Smooth muscle cell (in vitro differentiated cells): ENCODE data around the gene CD22. TPM values are rescaled to one million over a fixed set of nuclear protein-coding genes. Genes with fewer than 3 reads are reported as not detected.

Experiments used
- DNase-seq: peaks from one replicate; lab custom pipeline; 2025; ENCODE audit not compliant: unreplicated experiment; lab: John Stamatoyannopoulos, UW
- H2AFZ ChIP-seq: fragments of 200-600 bp; sonication (generic); 2 replicates; pipeline ENCODE4 v1.6.0; 2016; ENCODE audit warnings: antibody characterized with exemption, low read depth, mild to moderate bottlenecking
- H3F3A ChIP-seq: fragments of 200-600 bp; sonication (generic); 2 replicates; pipeline ENCODE4 v1.6.0; 2017; ENCODE audit warnings: antibody characterized with exemption, low read depth
- H3K27ac ChIP-seq: fragments of 200-600 bp; sonication (generic); 2 replicates; pipeline ENCODE4 v1.5.1; 2016; ENCODE audit warnings: low read depth, mild to moderate bottlenecking
- H3K27me3 ChIP-seq: fragments of 200-600 bp; sonication (generic); 2 replicates; pipeline ENCODE4 v1.6.1; 2016; ENCODE audit warnings: low read depth, mild to moderate bottlenecking
- H3K36me3 ChIP-seq: fragments of 200-600 bp; sonication (generic); 2 replicates; pipeline ENCODE4 v1.5.1; 2016; ENCODE audit warnings: low read depth
- H3K4me1 ChIP-seq: fragments of 200-600 bp; sonication (generic); 2 replicates; pipeline ENCODE4 v1.5.1; 2016; ENCODE audit warnings: low read depth
- H3K4me2 ChIP-seq: fragments of 200-600 bp; sonication (generic); 2 replicates; pipeline ENCODE4 v1.6.0; 2016; ENCODE audit warnings: mild to moderate bottlenecking
- H3K4me3 ChIP-seq: fragments of 200-600 bp; sonication (generic); 2 replicates; pipeline ENCODE4 v1.5.1; 2016; ENCODE audit warnings: mild to moderate bottlenecking
- H3K79me2 ChIP-seq: fragments of 200-600 bp; sonication (generic); 2 replicates; pipeline ENCODE4 v1.6.0; 2016; ENCODE audit warnings: low read depth, mild to moderate bottlenecking
- H3K9ac ChIP-seq: fragments of 200-600 bp; sonication (generic); 2 replicates; pipeline ENCODE4 v1.6.0; 2016; ENCODE audit warnings: low read depth
- H3K9me3 ChIP-seq: fragments of 200-600 bp; sonication (generic); replicated peaks from 2 replicates; pipeline ENCODE4 v1.5.1; 2016; ENCODE audit warnings: low read depth
- H4K20me1 ChIP-seq: fragments of 200-600 bp; sonication (generic); 2 replicates; pipeline ENCODE4 v1.6.0; 2016; ENCODE audit warnings: low read depth
- WGBS: methylation state at CpG from one replicate; pipeline ENCODE4 v1.1.7; 2016; ENCODE audit warnings: low lambda C conversion rate; 5-methylcytosine and 5-hydroxymethylcytosine counted together
- polyA plus RNA-seq: library from polyadenylated mRNA; unstranded; fragments of >200 nt; fragmentation: Nextera tagmentation; extraction: Ambion mirVana; gene quantifications from 2 replicates; pipeline ENCODE4 v1.2.1, GENCODE V29; 2016
- total RNA-seq: library from RNA; depleted of rRNA; stranded (reverse); fragments of >200 nt; gene quantifications from 2 replicates; pipeline ENCODE4 v1.2.3, GENCODE V29; 2014
- TF ChIP-seq, protein P1 (sequence below): fragments of 200-600 bp; sonication (generic); IDR thresholded peaks from 2 replicates; pipeline ENCODE4 v1.5.1; 2017; ENCODE audit warnings: borderline replicate concordance, mild to moderate bottlenecking, antibody characterized with exemption; ENCODE audit not compliant: insufficient read depth, poor library complexity, severe bottlenecking

The CD22 gene
- total and polyA plus RNA-seq, 2 experiments from 2014 or later, result not detected

DNA sequence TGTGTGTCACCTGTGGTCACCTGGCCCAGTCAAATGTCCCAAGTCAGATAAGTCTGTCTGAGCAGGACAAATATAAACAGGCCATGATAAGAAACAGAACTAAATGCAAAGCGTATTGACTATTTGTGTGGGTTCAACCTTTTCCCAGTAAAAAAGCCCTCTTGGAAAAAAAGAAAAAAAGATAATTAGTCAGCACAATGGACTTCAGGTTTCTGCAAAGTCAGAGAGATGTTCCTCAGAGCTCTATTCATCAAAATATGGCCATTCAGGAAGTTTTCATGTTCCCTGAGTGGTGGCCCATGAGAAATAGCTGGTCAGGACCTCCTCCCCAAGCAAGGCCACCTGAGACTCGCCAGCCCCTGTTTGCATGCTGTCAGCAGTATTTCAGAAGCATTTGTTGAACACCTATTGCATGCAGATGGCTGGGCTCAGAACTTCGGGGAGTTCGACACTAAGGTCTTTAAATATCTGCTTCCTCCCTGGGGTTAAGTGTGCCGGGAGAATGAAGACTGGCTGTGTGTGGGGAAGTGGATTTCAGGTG lies 32.0 kb downstream of the CD22 start:
- Histone ChIP-seq H3K4me3 (no peak overlapping the region), H2AFZ (no peak overlapping the region), H3K4me1 (no peaks in the 10 kb centered on the region), H3K36me3 (no peaks in the 10 kb centered on the region), H3K79me2 (no peaks in the 10 kb centered on the region), H3K9me3 (no peaks in the 10 kb centered on the region), H3K9ac (no peak overlapping the region), H3K4me2 (no peak overlapping the region), H3F3A (no peaks in the 10 kb centered on the region), H4K20me1 (no peaks in the 10 kb centered on the region), H3K27me3 (no peaks in the 10 kb centered on the region), H3K27ac (no peak overlapping the region)
- TF ChIP-seq, protein P1, sequence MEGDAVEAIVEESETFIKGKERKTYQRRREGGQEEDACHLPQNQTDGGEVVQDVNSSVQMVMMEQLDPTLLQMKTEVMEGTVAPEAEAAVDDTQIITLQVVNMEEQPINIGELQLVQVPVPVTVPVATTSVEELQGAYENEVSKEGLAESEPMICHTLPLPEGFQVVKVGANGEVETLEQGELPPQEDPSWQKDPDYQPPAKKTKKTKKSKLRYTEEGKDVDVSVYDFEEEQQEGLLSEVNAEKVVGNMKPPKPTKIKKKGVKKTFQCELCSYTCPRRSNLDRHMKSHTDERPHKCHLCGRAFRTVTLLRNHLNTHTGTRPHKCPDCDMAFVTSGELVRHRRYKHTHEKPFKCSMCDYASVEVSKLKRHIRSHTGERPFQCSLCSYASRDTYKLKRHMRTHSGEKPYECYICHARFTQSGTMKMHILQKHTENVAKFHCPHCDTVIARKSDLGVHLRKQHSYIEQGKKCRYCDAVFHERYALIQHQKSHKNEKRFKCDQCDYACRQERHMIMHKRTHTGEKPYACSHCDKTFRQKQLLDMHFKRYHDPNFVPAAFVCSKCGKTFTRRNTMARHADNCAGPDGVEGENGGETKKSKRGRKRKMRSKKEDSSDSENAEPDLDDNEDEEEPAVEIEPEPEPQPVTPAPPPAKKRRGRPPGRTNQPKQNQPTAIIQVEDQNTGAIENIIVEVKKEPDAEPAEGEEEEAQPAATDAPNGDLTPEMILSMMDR, result no peak
- DNase-seq, result no peak
- 63% methylated on average over 5 of the region's 5 CpGs for WGBS

DNA sequence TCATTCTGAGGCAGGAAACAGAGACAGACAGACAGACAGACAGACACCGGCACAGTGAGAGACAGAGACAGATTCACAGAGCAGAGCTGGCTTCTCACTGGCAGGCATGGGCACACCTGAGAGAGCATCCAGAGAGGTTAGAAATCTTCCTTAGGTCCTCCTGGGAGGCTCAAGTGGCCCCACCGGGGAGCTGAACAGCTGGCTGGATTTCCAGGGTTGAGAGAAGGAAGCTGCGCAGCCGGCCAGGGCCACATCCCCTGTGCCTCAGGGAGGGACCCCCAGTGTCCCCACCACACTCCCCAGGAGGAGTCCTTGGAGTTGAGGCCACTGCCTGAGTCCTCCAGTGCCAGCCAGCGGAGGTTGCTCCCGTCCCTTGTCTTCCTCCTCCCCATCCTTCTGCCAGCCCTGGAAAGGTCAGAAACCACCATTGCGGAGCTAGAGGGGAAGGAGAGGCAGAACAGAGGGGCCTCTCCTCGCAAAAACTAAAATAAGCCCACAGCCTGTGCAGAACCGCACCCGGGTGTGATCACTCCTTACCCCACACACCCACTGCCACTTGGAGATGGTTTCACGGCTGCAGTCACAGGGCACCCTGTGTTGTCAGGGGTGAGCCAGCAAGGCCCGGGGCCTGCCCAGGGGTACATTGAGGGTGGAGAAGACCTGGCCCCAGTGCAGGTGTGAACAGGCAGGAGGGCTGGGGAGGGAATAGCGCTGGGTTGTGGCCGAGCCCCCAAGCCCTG lies 33.4 kb downstream of the CD22 start:
- Histone ChIP-seq H4K20me1 (no peaks in the 10 kb centered on the region), H3K27ac (no peak overlapping the region), H3F3A (no peaks in the 10 kb centered on the region), H3K4me3 (no peak overlapping the region), H2AFZ (no peak overlapping the region), H3K79me2 (no peaks in the 10 kb centered on the region), H3K27me3 (no peaks in the 10 kb centered on the region), H3K4me1 (no peaks in the 10 kb centered on the region), H3K9me3 (no peaks in the 10 kb centered on the region), H3K36me3 (no peaks in the 10 kb centered on the region), H3K9ac (no peak overlapping the region), H3K4me2 (no peak overlapping the region)
- 87% methylated on average over 7 of the region's 14 CpGs for WGBS
- TF ChIP-seq, protein P1, result no peak
- no peak for DNase-seq

DNA sequence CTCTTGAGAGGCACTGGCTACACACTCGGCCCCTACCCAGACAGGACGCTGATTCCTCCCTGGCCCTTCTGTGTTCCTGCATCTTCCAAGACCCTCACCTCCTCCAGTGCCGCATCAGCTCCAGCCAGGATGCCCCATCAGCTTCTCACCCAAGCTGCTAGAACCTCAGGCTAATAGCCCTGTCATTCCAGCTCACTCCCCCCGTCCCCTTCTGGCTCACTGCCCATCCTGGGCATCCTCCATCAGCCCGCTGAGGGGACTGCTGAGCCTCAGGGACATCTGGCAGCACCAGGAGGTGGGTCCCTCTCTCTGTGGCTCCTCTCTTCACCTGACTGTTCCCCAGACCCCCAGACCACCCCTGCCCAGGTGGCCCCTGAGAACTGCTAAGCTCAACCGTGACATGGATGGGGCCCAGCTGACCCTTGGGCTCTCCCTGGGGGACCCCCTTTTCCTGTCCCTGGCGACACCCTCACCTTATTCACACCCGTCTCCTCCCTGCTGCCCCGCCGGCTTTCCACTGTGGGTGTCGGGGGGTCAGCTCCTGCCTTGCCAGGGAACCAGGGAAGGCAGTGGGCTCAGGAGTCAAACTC lies 34.1 kb downstream of the CD22 start:
- H3K9ac ChIP-seq, result no peak overlapping the region
- H3K36me3 ChIP-seq, result no peaks in the 10 kb centered on the region
- no peaks in the 10 kb centered on the region for H3K4me1 ChIP-seq
- H3K4me3 ChIP-seq, result no peak overlapping the region
- TF ChIP-seq, protein P1, result no peak
- 80% methylated on average over 8 of the region's 11 CpGs for WGBS
- no peaks in the 10 kb centered on the region for H3K9me3 ChIP-seq
- H3K4me2 ChIP-seq, result no peak overlapping the region
- no peak for DNase-seq
- H3K79me2 ChIP-seq, result no peaks in the 10 kb centered on the region
- no peaks in the 10 kb centered on the region for H3F3A ChIP-seq
- no peaks in the 10 kb centered on the region for H4K20me1 ChIP-seq
- H3K27me3 ChIP-seq, result no peaks in the 10 kb centered on the region
- H2AFZ ChIP-seq, result no peak overlapping the region
- H3K27ac ChIP-seq, result no peak overlapping the region
